Keratinocyte (primary cell): ENCODE data around the gene GRK4.

Experiments used
- EZH2 ChIP-seq: IDR thresholded peaks from one replicate; pipeline ENCODE4 v1.6.1; 2012; ENCODE audit warnings: inconsistent platforms, mild to moderate bottlenecking, low read length, moderate library complexity
- TF ChIP-seq, protein P1 (sequence below), 3 experiments: IDR thresholded peaks in 1 of 3; conservative IDR thresholded peaks in 1 of 3; optimal IDR thresholded peaks in 1 of 3; 2 replicates in 2 of 3; 3 replicates in 1 of 3; pipeline versions ENCODE3 to v1.5.1; 2011; ENCODE audit warnings: low read length in 3 of 3, mild to moderate bottlenecking in 3 of 3, moderate library complexity in 2 of 3, control low read depth in 1 of 3, inconsistent platforms in 1 of 3; ENCODE audit not compliant: insufficient read depth in 2 of 3; ENCODE audit errors: extremely low read depth in 1 of 3

DNA sequence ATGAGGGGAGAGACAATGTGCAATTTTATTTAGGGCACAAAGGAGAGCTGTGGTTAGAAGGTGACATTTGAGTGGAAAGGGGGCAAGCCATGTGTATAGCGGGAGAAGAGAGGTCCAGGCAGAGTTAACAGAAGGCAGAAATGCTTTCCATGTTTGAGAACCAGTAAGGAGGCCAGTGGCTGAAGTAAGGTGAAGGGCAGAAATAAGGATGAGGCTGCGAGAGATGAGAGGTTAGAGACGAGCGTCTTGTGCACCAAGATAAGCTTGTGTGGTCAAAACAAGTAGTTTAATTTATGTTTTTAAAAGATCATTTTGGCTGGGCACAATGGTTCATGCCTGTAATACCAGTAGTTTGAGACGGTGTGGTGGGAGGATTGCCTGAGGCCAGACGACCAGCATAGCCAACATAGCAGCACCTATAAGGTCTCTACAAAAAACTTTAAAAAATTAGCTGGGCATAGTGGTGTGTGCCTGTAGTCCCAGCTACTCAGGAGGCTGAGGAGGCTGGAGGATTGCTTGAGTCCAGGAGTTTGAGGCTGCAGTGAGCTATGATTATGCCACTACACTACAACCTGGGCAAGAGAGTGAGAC, 119.6 kb downstream of the GRK4 start:
- TF ChIP-seq, protein P1, sequence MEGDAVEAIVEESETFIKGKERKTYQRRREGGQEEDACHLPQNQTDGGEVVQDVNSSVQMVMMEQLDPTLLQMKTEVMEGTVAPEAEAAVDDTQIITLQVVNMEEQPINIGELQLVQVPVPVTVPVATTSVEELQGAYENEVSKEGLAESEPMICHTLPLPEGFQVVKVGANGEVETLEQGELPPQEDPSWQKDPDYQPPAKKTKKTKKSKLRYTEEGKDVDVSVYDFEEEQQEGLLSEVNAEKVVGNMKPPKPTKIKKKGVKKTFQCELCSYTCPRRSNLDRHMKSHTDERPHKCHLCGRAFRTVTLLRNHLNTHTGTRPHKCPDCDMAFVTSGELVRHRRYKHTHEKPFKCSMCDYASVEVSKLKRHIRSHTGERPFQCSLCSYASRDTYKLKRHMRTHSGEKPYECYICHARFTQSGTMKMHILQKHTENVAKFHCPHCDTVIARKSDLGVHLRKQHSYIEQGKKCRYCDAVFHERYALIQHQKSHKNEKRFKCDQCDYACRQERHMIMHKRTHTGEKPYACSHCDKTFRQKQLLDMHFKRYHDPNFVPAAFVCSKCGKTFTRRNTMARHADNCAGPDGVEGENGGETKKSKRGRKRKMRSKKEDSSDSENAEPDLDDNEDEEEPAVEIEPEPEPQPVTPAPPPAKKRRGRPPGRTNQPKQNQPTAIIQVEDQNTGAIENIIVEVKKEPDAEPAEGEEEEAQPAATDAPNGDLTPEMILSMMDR (optimal IDR thresholded peaks at IDR 0.05 in 1 of 3, IDR thresholded peaks at IDR 0.05 in 1 of 3, conservative IDR thresholded peaks at IDR 0.05 in 1 of 3; ENCODE audit: extremely low read depth in 1 of 3, insufficient read depth in 2 of 3, low read length in 3 of 3): no peak
- no peak for TF ChIP-seq EZH2
